Left hindlimb (tissue), 1 donor: ENCODE data around the gene MCF2L2.

Experiments used
- DNase-seq: peaks from one replicate; pipeline ENCODE4 v3.0.0-alpha.2; 2018

Gene MCF2L2

DNA sequence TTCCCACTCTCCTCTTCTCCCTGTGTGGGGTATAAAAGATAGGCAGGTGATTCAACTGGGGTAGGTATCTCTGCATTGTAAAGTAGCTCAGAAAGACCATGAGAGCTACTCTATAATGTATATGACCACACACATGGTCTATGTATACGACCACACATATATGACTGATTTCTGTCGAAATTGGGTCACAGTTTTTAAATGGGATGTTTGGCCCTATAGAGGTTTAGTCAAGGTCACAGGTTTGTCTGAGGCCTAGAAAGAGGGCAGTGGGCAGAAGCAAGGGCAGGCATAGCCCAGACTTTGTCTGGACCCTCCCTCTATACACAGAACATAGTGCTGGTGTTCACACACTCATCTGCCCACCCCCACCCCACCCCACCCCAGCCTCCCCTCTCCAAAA, 270.3 kb downstream of the MCF2L2 start:
- DNase-seq = no peak

DNA sequence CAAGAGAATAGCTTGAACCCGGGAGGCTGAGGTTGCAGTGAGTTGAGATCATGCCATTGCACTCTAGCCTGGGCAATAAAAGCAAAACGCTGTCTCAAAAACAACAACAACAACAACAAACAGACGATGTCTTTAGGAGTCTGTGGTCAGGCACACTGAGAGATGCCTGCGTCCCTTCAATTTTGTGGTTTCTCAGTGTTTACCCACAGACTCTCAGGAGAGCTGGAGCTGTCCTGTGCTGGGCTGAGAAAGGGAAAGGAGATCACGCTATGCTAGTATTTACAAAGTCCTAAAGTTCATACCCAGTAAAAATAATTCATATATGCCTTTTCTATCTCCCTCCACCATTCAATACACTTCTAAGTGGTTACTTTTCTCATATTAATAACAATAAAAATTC, 272.2 kb downstream of the MCF2L2 start:
- no peak for DNase-seq

DNA sequence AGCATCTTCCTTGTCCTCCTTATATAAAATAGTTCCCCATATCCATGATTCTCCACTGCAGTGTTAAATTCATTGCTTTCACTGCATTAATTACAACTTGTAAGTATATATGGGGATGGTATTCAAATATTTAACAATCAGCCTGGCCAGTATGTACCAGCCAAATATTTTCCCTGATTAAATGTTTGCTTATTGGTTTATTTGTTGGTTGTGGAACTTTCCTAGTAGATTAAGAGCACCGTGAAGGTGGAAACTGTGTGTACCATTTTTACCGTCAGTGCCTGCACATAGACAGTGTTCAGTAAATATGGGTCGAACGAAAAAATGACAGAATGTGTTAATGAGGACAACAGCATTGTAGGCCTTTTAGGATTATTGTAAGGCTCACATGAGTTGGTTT, 272.9 kb downstream of the MCF2L2 start:
- DNase-seq = no peak

DNA sequence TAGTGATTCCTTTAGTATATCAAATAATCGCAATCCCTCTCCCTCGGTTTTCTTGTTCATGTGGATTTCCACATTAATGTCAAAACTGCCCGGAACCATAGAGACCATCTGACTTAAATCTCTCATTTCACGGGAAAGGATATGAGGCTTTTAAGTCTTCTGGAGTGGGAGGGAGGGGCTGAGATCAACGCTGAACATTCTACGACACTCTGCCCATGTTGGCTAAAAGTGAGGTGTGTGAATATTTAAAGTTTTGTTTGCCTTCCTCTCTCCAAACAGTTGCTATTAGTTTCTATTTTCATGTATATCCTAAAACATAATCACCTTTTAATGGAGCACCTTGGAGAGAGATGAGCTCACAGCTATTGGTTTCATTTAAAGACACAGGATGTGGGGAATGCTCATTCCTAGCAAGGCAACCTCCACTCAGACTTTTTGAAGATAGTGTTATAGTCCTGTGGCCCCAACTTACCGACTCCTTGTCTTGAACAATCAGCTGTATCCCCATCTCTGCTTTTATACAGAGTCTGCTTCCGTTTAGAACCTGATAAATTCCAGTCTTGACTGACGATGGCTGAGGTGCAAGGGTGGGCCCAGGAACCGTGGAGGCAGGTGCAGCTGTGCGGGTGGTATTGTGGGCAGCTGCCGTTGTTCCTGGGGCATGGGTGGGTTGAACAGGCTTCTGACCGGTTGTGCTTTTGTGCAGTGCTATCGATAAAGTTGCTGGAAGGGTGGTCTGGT, 275.0 kb downstream of the MCF2L2 start:
- DNase-seq = no peak

DNA sequence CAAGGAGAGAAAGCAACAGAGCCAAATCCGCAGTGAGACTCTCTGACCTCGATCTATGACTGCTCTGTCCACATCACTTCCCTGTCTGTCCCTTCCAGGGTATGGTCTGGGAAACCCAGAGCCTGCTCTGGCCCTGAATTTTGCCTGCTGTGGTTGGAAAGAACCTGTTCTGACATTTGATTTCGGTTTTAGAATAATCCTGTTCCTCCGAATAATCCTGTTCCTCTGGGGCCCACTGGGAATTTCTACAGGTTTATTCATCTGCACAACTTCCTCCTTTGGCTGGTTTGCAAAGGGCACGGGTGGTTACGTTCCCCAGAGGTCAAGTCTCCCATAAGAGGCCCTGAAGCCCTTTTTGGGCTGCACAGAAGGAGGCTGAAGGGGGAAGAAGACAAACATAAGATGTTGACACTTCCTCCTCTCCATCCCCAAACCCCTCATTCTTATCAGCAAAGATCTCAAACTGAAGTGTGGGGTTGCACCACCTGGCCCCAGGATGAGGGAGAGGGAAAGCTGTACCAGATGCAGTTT, 276.5 kb downstream of the MCF2L2 start:
- DNase-seq = no peak

DNA sequence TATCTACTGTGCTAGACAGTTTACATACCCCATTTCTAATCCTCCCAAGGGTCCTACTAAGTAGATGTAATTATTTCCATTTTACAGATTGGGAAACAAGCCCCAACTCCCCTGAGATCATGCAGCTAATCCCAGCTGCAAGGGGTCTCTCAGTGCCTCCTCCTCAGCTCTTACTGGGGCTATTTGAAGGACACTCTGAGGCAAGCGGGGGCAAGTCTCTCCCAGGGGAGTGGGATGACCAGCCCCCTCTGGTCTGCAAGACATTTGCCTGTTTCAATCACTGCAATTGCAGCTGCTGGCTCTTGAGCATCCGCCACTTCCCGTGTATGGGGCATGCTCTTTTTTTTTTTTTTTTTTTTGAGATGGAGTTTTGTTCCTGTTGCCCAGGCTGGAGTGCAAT, 277.3 kb downstream of the MCF2L2 start:
- DNase-seq = no peak

DNA sequence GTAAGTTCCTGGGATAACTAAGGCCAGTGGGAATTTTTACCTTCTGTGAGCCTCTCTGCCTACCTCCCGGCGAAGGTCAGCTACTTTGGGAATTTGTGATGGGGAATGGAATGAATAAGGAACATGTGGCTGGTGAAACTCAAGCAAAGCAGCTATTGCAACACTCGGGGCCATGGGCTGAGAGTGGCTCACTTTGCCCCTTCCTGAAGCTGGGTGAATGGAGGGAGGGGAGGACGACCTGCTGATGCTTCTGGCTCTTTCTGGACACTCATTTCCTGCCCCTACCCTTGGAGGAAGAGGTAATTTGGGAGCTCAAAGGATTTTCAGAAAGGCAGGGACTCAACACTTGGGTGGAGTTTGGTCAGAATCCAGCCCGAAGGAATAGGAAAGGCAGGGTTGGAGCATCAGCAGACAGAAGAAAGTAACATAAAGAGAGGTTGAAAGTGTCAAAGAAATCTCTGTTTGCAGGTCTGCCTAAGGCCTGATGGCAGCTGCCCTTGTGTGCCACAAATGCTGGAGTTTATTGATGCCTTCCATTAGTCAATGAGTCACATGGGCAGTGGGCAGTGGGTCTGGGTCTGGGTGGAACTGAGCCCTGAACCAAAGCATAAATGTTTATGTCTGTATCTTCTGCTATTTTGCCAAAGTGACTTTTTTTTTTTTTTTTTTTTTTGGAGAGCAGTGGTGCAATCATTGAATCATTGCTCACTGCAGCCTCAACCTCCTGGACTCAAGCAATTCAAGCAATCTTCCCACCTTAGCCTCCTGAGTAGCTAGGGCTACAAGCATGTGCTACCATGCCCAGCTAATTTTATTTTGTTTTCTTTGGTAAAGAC, 278.3 kb downstream of the MCF2L2 start:
- no peak for DNase-seq

DNA sequence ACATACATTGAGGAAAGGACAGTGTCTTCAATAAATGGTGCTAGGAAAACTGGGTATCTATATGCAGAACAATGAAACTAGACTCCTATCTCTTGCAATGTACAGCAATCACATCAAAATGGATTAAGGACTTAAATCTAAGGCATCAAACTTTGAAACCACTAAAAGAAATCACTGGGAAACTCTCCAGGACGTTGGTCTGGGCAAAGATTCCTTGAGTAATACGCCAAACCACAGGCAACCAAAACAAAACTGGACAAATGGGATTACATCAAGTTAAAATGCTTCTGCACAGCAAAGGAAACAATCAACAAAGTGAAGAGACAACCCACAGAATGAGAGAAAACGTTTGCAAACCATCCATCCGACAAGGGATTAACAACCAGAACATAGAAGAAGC, 280.4 kb downstream of the MCF2L2 start:
- DNase-seq = no peak

DNA sequence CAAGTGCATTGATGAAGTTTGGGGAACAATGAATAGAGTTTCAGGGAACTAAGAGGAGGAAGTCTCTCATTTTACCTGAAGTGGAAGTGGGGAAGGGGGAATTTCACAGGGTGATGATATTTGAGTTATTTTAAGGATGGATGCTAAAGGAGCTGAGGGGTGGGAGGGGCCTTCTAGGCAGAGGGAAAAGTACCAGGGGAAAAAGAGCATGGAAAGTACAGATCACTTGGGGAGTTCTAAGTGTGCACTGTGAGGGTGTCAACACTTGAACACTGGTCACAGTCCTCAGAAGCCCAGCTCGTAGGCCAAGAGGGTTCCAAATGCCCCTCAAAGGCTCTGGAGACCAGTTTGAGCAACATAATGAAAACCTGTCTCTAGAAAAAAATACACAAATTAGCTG, 284.1 kb downstream of the MCF2L2 start:
- no peak for DNase-seq

DNA sequence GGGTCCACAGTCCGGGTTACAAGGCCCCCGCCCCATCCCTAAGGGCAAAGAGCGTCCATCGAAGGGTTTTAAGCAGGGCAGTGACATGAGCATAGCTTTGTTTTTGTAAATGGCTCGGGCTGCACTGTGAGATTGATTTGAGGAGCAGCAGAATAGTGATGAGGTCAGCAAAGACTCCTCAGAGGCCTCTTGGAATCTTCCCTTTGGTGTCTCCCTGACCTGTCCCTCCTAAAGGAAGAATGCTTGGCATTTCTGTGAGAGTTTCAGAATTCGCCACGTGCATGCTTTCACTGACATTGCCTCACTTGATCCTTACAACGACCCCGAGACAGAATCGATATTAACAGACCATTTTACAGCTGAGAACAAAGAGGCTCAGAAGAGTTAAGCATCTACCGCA, 286.2 kb downstream of the MCF2L2 start:
- DNase-seq = no peak

DNA sequence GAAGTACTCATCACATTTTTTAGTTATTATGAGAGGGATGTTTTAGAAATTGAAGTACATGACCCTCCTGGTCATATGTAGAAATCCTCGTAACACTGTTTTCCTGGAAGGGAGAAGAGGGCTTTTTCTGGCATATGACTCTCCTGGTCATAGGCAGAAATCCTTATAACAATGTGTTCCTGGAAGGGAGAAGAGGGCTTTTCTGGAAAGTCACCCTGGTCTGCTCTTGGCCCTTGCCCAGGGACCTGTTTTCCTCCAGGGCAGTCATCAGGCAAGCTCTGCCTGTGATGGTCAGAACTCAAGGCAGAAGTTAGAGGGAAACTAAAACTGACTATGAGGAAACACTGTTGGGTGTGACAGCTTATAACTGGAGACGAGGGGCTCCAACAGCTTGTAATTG, 293.6 kb downstream of the MCF2L2 start:
- DNase-seq = no peak

DNA sequence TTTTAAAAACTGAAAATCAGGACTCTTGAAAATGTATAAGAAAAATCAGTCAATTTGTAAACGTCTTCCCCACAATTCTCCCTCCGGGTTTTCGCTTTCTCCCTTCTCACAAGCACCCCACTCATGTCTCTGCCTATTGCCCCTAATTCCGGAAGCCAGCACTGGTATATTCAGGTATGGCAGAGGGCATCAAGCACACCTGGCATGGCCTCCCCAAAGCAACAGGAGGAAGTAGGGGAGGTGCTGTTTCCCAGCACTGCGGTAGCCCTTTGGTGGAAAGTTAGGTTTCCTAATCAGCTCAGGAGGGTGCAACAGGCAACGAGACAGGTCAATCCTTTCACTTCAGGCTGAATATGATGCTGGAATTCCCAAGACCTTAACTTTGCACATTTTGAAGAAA, 296.0 kb downstream of the MCF2L2 start:
- no peak for DNase-seq

DNA sequence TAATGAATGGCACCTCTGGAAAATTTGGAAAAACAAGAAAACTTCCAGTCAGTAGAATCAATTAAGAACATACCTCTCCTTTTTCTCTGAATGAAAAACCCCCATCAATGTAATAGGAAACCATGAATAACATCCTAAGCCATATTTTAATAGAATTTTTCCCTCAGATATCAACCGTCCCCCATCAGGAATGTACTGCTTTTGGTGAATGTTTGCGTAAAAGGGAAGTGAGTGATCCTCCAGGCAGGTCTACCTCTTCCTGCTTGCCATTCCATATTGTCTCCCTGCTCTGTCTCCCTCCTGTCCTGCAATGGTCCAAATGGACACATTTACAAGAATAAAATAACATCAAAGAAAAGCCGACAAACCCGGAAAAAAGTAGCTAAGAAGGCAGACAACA, 296.7 kb downstream of the MCF2L2 start:
- DNase-seq = no peak

DNA sequence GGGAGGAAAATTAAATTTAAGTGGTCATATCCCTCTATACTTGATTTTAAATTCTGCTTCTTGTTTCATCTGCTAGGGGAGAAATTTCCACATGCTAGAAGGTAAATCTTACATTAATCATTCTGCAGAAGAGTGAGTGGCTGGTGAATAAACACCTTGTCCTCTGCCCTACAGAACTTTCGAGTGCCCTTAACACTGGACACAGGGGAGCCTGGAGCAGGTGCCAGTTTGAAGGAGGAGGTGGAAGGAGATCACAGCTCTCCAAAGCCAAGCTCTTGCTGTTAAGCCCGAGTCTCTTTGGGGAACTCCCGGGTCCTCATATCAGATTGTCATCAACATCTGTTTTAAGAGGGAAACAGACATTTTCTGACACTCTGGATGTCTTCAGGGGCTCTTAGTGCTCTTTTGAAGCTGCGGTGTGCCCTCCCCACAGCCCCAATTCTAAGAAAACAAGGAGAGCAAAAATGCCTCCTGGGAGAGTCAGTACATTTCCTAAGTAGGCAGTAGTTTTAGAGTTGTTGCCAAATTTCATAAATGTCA, 297.2 kb downstream of the MCF2L2 start:
- DNase-seq = no peak

DNA sequence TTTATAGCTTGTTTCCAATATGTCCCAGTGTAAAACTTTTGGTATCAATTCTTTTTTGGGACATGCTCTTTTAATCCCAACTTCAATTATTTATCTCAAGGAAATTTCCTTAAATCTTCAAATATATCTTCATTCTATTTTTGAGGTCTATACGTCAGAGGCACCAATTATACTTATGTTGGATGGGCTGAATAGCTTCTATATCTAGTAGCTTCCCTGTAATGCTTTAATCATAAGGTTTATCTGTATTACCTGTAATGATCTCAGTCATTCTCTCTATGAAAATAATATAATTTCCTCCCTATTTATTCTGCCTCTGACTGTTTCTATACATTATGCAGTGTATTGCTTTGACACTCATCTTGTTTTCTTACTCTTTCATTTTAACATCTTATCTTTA, 299.2 kb downstream of the MCF2L2 start:
- no peak for DNase-seq

DNA sequence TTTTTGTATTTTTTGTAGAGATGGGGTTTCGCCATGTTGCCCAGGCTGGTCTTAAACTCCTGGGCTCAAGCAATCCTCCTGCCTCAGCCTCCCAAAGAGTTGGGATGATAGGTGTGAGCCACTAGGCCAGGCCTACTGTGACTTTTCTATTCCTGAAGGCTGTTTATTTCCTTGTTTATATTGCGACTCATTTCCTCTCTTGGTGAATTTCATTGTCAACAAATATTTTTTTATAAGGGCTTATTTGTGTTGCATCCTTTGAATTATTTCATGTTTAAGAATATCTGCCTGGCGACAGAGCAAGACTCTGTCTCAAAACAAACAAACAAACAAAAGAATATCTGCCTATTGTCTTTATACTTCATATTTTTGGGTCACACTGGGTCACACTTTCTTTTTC, 299.7 kb downstream of the MCF2L2 start:
- DNase-seq = no peak
